ENCODE measurements around the gene IRF5. TPM values are rescaled to one million over a fixed set of nuclear protein-coding genes. Genes with fewer than 3 reads are reported as not detected.
A peak's percentile ranks its signal among the peaks of the same experiment; 100 is the strongest.

Gene IRF5
- total RNA-seq, 2 experiments from 2014 or later = 8.2 to 21.9 TPM

DNA sequence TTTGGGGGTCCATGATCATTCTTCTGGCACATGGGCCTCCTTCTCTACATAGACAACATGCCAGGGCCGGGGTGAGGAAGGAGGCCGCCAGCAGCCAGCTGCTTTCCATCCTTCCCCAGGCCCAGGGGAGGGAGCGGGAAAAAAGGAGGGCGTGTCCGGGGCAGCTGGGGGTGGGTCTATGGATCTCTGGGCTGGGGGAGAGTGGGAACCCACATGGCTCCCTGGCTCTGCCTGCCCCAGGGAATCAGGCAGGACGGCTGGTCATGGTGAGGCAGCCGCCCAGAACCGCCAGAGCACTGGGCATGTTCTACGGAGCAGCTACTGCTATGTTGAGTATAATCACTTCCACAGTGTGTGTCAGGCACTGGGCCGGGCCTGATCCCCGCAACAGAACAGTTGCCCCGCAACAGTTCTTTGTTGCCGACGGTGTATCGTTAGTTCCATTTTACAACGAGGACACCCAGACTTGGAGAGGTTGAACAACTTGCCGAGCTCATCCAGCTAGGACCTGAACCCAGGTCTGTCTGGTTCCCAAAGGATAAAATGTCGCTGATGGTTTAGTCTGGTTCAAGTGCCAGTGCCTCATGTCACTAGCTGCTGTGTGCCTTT, 6.4 kb upstream of the IRF5 start:
- no peaks in the 10 kb centered on the region for H3K9me3 ChIP-seq (ENCODE audit: low read length)
- BruUV-seq (replicated peaks) = no TSS peak
- ChIA-PET POLR2A (interaction anchor here (0.6 kb wide), 1 partner anchor 228 kb away, joined by 3 read pairs; no protein-coding TSS in a partner anchor), CTCF (ENCODE audit: unreplicated experiment) (no interaction called here)
- no peak overlapping the region for H3K4me3 ChIP-seq (ENCODE audit: low read depth, low read length, poor library complexity, severe bottlenecking)
- H3K27ac ChIP-seq (ENCODE audit: low read depth, low read length, poor library complexity, severe bottlenecking) = no peak overlapping the region
- no peak for DNase-seq (ENCODE audit: low spot score)
- no peak overlapping the region for H2AFZ ChIP-seq (ENCODE audit: low read length)
- no peaks in the 10 kb centered on the region for H3K79me2 ChIP-seq (ENCODE audit: insufficient read depth, low read depth, low read length)
- peaks cover 24% of the 10 kb centered on the region for H3K4me1 ChIP-seq (ENCODE audit: insufficient read depth, low read length, poor library complexity, severe bottlenecking)
- H3K4me2 ChIP-seq (ENCODE audit: low read length) = no peak overlapping the region
- no peak for TF ChIP-seq EZH2phosphoT487 (IDR thresholded peaks at IDR 0.05; ENCODE audit: borderline replicate concordance, low read depth, low read length)
- intact Hi-C loops (cut with micrococcal nuclease; ENCODE audit: unreplicated experiment) = no loop called here
- H4K20me1 ChIP-seq (ENCODE audit: insufficient read depth, low read length) = no peaks in the 10 kb centered on the region
- H3K9me2 ChIP-seq (ENCODE audit: insufficient read depth, low read length) = no peaks in the 10 kb centered on the region
- no peaks in the 10 kb centered on the region for H3K36me3 ChIP-seq (ENCODE audit: insufficient read depth, low read length)

DNA sequence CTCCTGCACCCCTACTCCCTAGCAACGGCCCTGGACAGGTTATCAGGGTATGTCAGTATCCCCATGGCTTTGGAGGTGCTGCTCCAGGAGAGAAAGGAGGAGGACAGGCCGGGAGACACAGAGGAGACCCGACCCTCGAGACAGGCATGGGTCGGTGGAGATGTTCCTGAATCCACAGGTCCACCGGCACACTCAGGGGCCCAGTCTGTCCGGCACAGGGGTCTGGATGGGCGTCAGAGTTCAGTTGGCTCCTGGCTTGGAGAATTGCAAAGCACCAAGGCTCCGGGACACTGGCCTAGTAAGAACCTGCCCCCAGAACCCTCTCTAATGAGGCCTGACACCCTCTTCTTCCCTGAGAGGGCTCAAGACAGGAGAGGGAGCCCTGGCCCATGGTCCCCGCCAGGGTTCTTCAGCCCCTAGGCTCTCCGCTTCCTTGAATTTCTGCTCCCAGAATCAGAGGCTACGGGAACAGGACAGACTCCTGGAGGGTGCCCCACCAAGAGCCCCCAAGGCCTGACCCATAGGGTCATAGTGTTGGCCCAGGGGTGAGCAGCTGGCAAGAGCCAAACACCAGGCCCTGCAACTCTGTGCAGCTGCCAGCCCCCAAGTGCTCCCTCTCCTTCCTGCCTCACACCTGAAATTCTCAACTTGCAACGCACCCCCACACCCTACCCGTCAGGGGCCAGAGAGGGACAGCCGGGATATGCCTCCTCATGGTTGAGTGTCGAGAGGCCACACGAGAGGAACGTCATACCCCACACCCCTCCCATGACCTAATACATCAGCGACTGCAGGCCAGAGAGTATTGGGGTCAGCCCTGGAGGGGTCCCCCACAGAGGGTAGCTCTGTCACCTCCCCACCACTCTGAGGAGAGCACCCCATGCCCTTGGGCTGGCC, 5.5 kb upstream of the IRF5 start:
- Histone ChIP-seq H4K20me1 (ENCODE audit: insufficient read depth, low read length) (no peaks in the 10 kb centered on the region), H3K9me2 (ENCODE audit: insufficient read depth, low read length) (no peaks in the 10 kb centered on the region), H2AFZ (ENCODE audit: low read length) (no peak overlapping the region), H3K27ac (ENCODE audit: low read depth, low read length, poor library complexity, severe bottlenecking) (no peak overlapping the region), H3K4me2 (ENCODE audit: low read length) (no peak overlapping the region), H3K79me2 (ENCODE audit: insufficient read depth, low read depth, low read length) (no peaks in the 10 kb centered on the region), H3K4me3 (ENCODE audit: low read depth, low read length, poor library complexity, severe bottlenecking) (no peak overlapping the region), H3K9me3 (ENCODE audit: low read length) (no peaks in the 10 kb centered on the region), H3K4me1 (ENCODE audit: insufficient read depth, low read length, poor library complexity, severe bottlenecking) (peaks cover 24% of the 10 kb centered on the region), H3K36me3 (ENCODE audit: insufficient read depth, low read length) (no peaks in the 10 kb centered on the region)
- ChIA-PET POLR2A (interaction anchor here (0.6 kb wide), 1 partner anchor 229 kb away, joined by 3 read pairs; no protein-coding TSS in a partner anchor), CTCF (ENCODE audit: unreplicated experiment) (no interaction called here)
- DNase-seq (ENCODE audit: low spot score) = no peak
- BruUV-seq (replicated peaks) = no TSS peak
- intact Hi-C loops (cut with micrococcal nuclease; ENCODE audit: unreplicated experiment) = no loop called here
- TF ChIP-seq, protein P1, sequence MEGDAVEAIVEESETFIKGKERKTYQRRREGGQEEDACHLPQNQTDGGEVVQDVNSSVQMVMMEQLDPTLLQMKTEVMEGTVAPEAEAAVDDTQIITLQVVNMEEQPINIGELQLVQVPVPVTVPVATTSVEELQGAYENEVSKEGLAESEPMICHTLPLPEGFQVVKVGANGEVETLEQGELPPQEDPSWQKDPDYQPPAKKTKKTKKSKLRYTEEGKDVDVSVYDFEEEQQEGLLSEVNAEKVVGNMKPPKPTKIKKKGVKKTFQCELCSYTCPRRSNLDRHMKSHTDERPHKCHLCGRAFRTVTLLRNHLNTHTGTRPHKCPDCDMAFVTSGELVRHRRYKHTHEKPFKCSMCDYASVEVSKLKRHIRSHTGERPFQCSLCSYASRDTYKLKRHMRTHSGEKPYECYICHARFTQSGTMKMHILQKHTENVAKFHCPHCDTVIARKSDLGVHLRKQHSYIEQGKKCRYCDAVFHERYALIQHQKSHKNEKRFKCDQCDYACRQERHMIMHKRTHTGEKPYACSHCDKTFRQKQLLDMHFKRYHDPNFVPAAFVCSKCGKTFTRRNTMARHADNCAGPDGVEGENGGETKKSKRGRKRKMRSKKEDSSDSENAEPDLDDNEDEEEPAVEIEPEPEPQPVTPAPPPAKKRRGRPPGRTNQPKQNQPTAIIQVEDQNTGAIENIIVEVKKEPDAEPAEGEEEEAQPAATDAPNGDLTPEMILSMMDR (conservative IDR thresholded peaks at IDR 0.05; ENCODE audit: low read length) = no peak
- no peak for TF ChIP-seq EZH2phosphoT487 (IDR thresholded peaks at IDR 0.05; ENCODE audit: borderline replicate concordance, low read depth, low read length)

DNA sequence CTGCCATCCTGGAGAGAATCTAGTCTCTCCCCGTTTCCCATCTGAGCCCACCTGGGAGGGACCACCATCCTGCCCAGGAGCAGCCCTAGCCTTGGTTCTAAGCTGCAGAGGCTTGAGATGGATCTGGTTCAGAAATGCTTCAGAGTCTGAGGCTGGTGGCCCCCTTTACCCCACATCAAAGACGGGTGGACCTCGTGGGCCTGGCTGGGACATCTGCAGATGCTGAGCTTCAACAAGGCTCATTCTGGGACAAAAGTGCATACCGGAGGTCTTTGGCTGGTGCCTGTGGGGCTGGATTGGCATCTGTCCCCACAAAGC, 4.9 kb upstream of the IRF5 start:
- no peak overlapping the region for H3K4me3 ChIP-seq (ENCODE audit: low read depth, low read length, poor library complexity, severe bottlenecking)
- intact Hi-C loops (cut with micrococcal nuclease; ENCODE audit: unreplicated experiment) = no loop called here
- no peaks in the 10 kb centered on the region for H3K36me3 ChIP-seq (ENCODE audit: insufficient read depth, low read length)
- H3K4me2 ChIP-seq (ENCODE audit: low read length) = peak overlapping the region; percentile 7; the same call in 1 of the 2 replicates
- no peaks in the 10 kb centered on the region for H3K9me2 ChIP-seq (ENCODE audit: insufficient read depth, low read length)
- H3K9me3 ChIP-seq (ENCODE audit: low read length) = no peaks in the 10 kb centered on the region
- peak overlapping the region; percentile 57; the same call in 1 of the 2 replicates for H2AFZ ChIP-seq (ENCODE audit: low read length)
- CTCF ChIA-PET (ENCODE audit: unreplicated experiment) = no interaction called here
- TF ChIP-seq EZH2phosphoT487 (IDR thresholded peaks at IDR 0.05; ENCODE audit: borderline replicate concordance, low read depth, low read length) = no peak
- TF ChIP-seq, protein P1 (conservative IDR thresholded peaks at IDR 0.05; ENCODE audit: low read length) = no peak
- BruUV-seq (replicated peaks) = no TSS peak
- POLR2A ChIA-PET = no interaction called here
- no peak for DNase-seq (ENCODE audit: low spot score)
- peaks cover 24% of the 10 kb centered on the region for H3K4me1 ChIP-seq (ENCODE audit: insufficient read depth, low read length, poor library complexity, severe bottlenecking)
- no peaks in the 10 kb centered on the region for H4K20me1 ChIP-seq (ENCODE audit: insufficient read depth, low read length)
- no peak overlapping the region for H3K27ac ChIP-seq (ENCODE audit: low read depth, low read length, poor library complexity, severe bottlenecking)
- H3K79me2 ChIP-seq (ENCODE audit: insufficient read depth, low read depth, low read length) = no peaks in the 10 kb centered on the region

Data from OCI-LY7 (cell line).